HCT116 (cell line): ENCODE data around the gene MKI67. TPM values are rescaled to one million over a fixed set of nuclear protein-coding genes. Genes with fewer than 3 reads are reported as not detected.

Experiments used
- ATAC-seq: fragments of 200-7000 bp; cut with Tn5 transposase; 2 replicates; pipeline ENCODE4 v1.9.1; 2020; ENCODE audit warnings: mild to moderate bottlenecking, moderate library complexity
- BruUV-seq: library from RNA; stranded (reverse); fragments of 400-500 nt; replicated peaks from 2 replicates; lab custom pipeline; 2021; lab: Mats Ljungman, UMichigan
- CTCF ChIA-PET: fragments of 300-600 bp; sonication (Branson Sonifier 250); formaldehyde crosslinking; loops from one replicate; lab custom pipeline; 2021; ENCODE audit warnings: antibody characterized with exemption; lab: Charles Lee
- POLR2A ChIA-PET: fragments of 300-600, 350-600 bp; sonication (Branson Sonifier 250); formaldehyde crosslinking; loops from one replicate; lab custom pipeline; 2021; ENCODE audit warnings: antibody characterized with exemption; lab: Charles Lee
- RAD21 ChIA-PET, 2 experiments: fragments of 300-600 bp; sonication (Branson Sonifier 250); formaldehyde crosslinking; loops; one replicate each; lab custom pipeline; 2023; ENCODE audit warnings: low total read pairs in 2 of 2; ENCODE audit not compliant: uncharacterized antibody in 2 of 2, unreplicated experiment in 2 of 2, low non-redundant PET in 1 of 2; lab: Charles Lee
- DNase-seq: peaks from one replicate; pipeline ENCODE4 v3.0.0-alpha.2; 2010; ENCODE audit warnings: low read depth, low spot score
- H2AFZ ChIP-seq: fragments of 200-600 bp; shearing (Covaris generic), sonication (generic); 2 replicates; pipeline ENCODE4 v1.6.1; 2017; ENCODE audit warnings: low read depth, mixed run types, mixed read lengths, antibody characterized with exemption, low read length; ENCODE audit not compliant: poor library complexity, severe bottlenecking
- H3K27ac ChIP-seq: 2 replicates; pipeline ENCODE4 v1.5.1; 2012; ENCODE audit warnings: low read depth, low read length
- H3K27me3 ChIP-seq: fragments of 200-600 bp; sonication (generic); 2 replicates; pipeline ENCODE4 v1.6.1; 2016; ENCODE audit warnings: mixed run types, low read length, mixed read lengths; ENCODE audit not compliant: insufficient read depth
- H3K36me3 ChIP-seq, 2 experiments: fragments of 200-500 bp in 1 of 2; fragments of 200-600 bp in 1 of 2; sonication (Bioruptor generic) in 1 of 2; sonication (generic) in 1 of 2; 2 replicates each; pipeline versions ENCODE4 v1.5.1 to v1.6.1; 2014 to 2016; ENCODE audit warnings: low read length in 2 of 2, inconsistent platforms in 1 of 2, mixed read lengths in 1 of 2, mixed run types in 1 of 2; ENCODE audit not compliant: insufficient read depth in 2 of 2, control insufficient read depth in 1 of 2
- H3K4me1 ChIP-seq, 2 experiments: fragments of 200-600 bp in 1 of 2; sonication (generic) in 1 of 2; 2 replicates each; pipeline versions ENCODE4 v1.5.1 to v1.6.1; 2012 to 2017; ENCODE audit warnings: low read length in 2 of 2, inconsistent platforms in 1 of 2, mild to moderate bottlenecking in 1 of 2, mixed read lengths in 1 of 2, mixed run types in 1 of 2, moderate library complexity in 1 of 2; ENCODE audit not compliant: insufficient read depth in 2 of 2, control insufficient read depth in 1 of 2
- H3K4me2 ChIP-seq: fragments of 200-600 bp; sonication (generic); 2 replicates; pipeline ENCODE4 v1.6.1; 2017; ENCODE audit warnings: mixed run types, low read length, mixed read lengths
- H3K4me3 ChIP-seq, 2 experiments: fragments of 200-600 bp in 1 of 2; sonication (generic) in 1 of 2; replicated peaks in 1 of 2; 2 replicates each; pipeline ENCODE4 v1.5.1; 2011 to 2016; ENCODE audit warnings: low read length in 2 of 2, control low read depth in 1 of 2, low read depth in 1 of 2, mild to moderate bottlenecking in 1 of 2, mixed read lengths in 1 of 2, mixed run types in 1 of 2
- H3K79me2 ChIP-seq: fragments of 200-600 bp; sonication (generic); 2 replicates; pipeline ENCODE4 v1.6.1; 2017; ENCODE audit warnings: mild to moderate bottlenecking, mixed run types, low read length, moderate library complexity, mixed read lengths; ENCODE audit not compliant: insufficient read depth
- H3K9ac ChIP-seq: fragments of 200-600 bp; sonication (generic); 2 replicates; pipeline ENCODE4 v1.6.1; 2016; ENCODE audit warnings: low read length, mixed read lengths
- H3K9me2 ChIP-seq: fragments of 200-600 bp; sonication (generic), shearing (Covaris generic); 2 replicates; pipeline ENCODE4 v1.6.1; 2017; ENCODE audit warnings: mixed run types, mild to moderate bottlenecking, moderate library complexity; ENCODE audit not compliant: insufficient read depth
- H3K9me3 ChIP-seq, 2 experiments: fragments of 200-500 bp in 1 of 2; fragments of 200-600 bp in 1 of 2; sonication (Bioruptor generic) in 1 of 2; sonication (generic) in 1 of 2; 2 replicates each; pipeline ENCODE4 v1.6.1; 2014 to 2017; ENCODE audit warnings: low read length in 2 of 2, mixed read lengths in 2 of 2, inconsistent platforms in 1 of 2, low read depth in 1 of 2, mild to moderate bottlenecking in 1 of 2, mixed run types in 1 of 2, moderate library complexity in 1 of 2; ENCODE audit not compliant: control insufficient read depth in 1 of 2, insufficient read depth in 1 of 2
- H4K20me1 ChIP-seq: fragments of 200-600 bp; sonication (generic), shearing (Covaris generic); 2 replicates; pipeline ENCODE4 v1.6.1; 2017; ENCODE audit warnings: mixed run types, mild to moderate bottlenecking, moderate library complexity; ENCODE audit not compliant: insufficient read depth
- CTCF ChIP-seq, 3 experiments: fragments of 200-600 bp in 1 of 3; sonication (generic) in 1 of 3; IDR thresholded peaks in 2 of 3; conservative IDR thresholded peaks in 1 of 3; 2 replicates each; pipeline ENCODE4 v1.5.1; 2012 to 2017; ENCODE audit warnings: low read depth in 2 of 3, low read length in 2 of 3, antibody characterized with exemption in 1 of 3, borderline replicate concordance in 1 of 3, control low read depth in 1 of 3, mild to moderate bottlenecking in 1 of 3, mixed read lengths in 1 of 3, mixed run types in 1 of 3, moderate library complexity in 1 of 3; ENCODE audit not compliant: insufficient read depth in 1 of 3
- EGR1 ChIP-seq: IDR thresholded peaks from 2 replicates; pipeline ENCODE4 v1.6.1; 2012; ENCODE audit warnings: low read depth
- ELF1 ChIP-seq: IDR thresholded peaks from 2 replicates; pipeline ENCODE4 v1.6.1; 2012; ENCODE audit warnings: low read depth, borderline replicate concordance
- EZH2phosphoT487 ChIP-seq: fragments of 200-600 bp; IDR thresholded peaks from 2 replicates; pipeline ENCODE4 v1.6.1; 2018; ENCODE audit warnings: antibody characterized with exemption, borderline replicate concordance
- MAX ChIP-seq: IDR thresholded peaks from 2 replicates; pipeline ENCODE4 v1.6.1; 2012
- POLR2A ChIP-seq: IDR thresholded peaks from 2 replicates; pipeline ENCODE4 v1.7.0; 2011; ENCODE audit warnings: borderline replicate concordance; ENCODE audit not compliant: insufficient read depth, insufficient read length; ENCODE audit errors: extremely low read depth
- POLR2AphosphoS5 ChIP-seq: IDR thresholded peaks from 2 replicates; pipeline ENCODE4 v1.6.1; 2011; ENCODE audit warnings: mild to moderate bottlenecking, low read depth, low read length, moderate library complexity
- REST ChIP-seq: IDR thresholded peaks from 2 replicates; pipeline ENCODE4 v1.6.1; 2012; ENCODE audit warnings: low read depth
- SIN3A ChIP-seq: IDR thresholded peaks from 2 replicates; pipeline ENCODE4 v1.6.1; 2012; ENCODE audit warnings: low read depth
- SP1 ChIP-seq: IDR thresholded peaks from 2 replicates; pipeline ENCODE4 v1.6.1; 2012; ENCODE audit warnings: low read depth
- TCF7L2 ChIP-seq: IDR thresholded peaks from 2 replicates; pipeline ENCODE4 v1.7.0; 2011; ENCODE audit warnings: borderline replicate concordance, inconsistent platforms; ENCODE audit not compliant: insufficient read depth, insufficient read length; ENCODE audit errors: extremely low read depth
- YY1 ChIP-seq: IDR thresholded peaks from 2 replicates; pipeline ENCODE4 v1.6.1; 2011; ENCODE audit warnings: low read length, low read depth, moderate library complexity, mild to moderate bottlenecking; ENCODE audit not compliant: insufficient replicate concordance; ENCODE audit errors: extremely low read depth
- ZBTB33 ChIP-seq: IDR thresholded peaks from 2 replicates; pipeline ENCODE4 v1.6.1; 2011; ENCODE audit warnings: mild to moderate bottlenecking, low read length, moderate library complexity; ENCODE audit not compliant: insufficient replicate concordance; ENCODE audit errors: extremely low read depth
- ZFX ChIP-seq: fragments of 450-650 bp; IDR thresholded peaks from 2 replicates; pipeline ENCODE4 v1.6.1; 2017
- ZNF274 ChIP-seq: fragments of 200-500 bp; sonication (Bioruptor generic); IDR thresholded peaks from 2 replicates; pipeline ENCODE4 v1.6.1; 2014; ENCODE audit warnings: mild to moderate bottlenecking, low read depth, low read length, inconsistent platforms
- intact Hi-C: fragments of 100-400 bp; cut with micrococcal nuclease; formaldehyde crosslinking; loops from 2 replicates; pipeline ENCODE4 v1.10.0; 2022
- total RNA-seq: library from RNA; stranded (reverse); gene quantifications from one replicate; pipeline ENCODE4 v1.2.1, GENCODE V29; 2021; ENCODE audit not compliant: unreplicated experiment

The MKI67 gene
- total RNA-seq, 1 experiment from 2014 or later, result 202 TPM

- RAD21 ChIA-PET, result interaction anchor here in 1 of 2 experiments (0.9 kb wide), 1 partner anchor 22 kb away, joined by 3 read pairs; no protein-coding TSS in a partner anchor
These were observed 78.9 kb downstream of the MKI67 start for GRCh38 chr10:128047351-128047750.

More at GRCh38 chr10:128047351-128047750, 78.9 kb downstream of the MKI67 start:
- no peak; the same call in 1 of the 2 replicates for TF ChIP-seq SP1
- TF ChIP-seq POLR2A, result peak; percentile 61
- peak; percentile 48; the same call in 1 of the 2 replicates for TF ChIP-seq SIN3A
- no peak for TF ChIP-seq REST
- TF ChIP-seq ZBTB33, result no peak
- TF ChIP-seq EZH2phosphoT487, result no peak
- peak; percentile 93 for TF ChIP-seq MAX
- TF ChIP-seq POLR2AphosphoS5, result peak; percentile 84
- no peak for TF ChIP-seq ELF1
- no peak for TF ChIP-seq ZNF274
- TF ChIP-seq CTCF (IDR thresholded peaks at IDR 0.05 in 2 of 3, conservative IDR thresholded peaks at IDR 0.05 in 1 of 3; ENCODE audit: borderline replicate concordance in 1 of 3, insufficient read depth in 1 of 3, low read depth in 2 of 3, low read length in 2 of 3), result no peak
- peak; percentile 64 for TF ChIP-seq ZFX
- peak; percentile 28 for TF ChIP-seq TCF7L2
- TF ChIP-seq EGR1, result peak; percentile 60; the same call in 1 of the 2 replicates
- TF ChIP-seq YY1, result peak; percentile 68
- ChIA-PET POLR2A (interaction anchor here (0.7 to 1.6 kb wide), 4 partner anchors 11 to 48 kb away, joined by 3 to 6 read pairs (median 4); no protein-coding TSS in a partner anchor), CTCF (interaction anchor here (1.1 to 3.2 kb wide), 7 partner anchors 9 to 193 kb away, joined by 3 to 35 read pairs (median 4); no protein-coding TSS in a partner anchor)
- H3K27me3 ChIP-seq, result no peaks in the 10 kb centered on the region
- no peaks in the 10 kb centered on the region for H3K79me2 ChIP-seq
- H3K4me3 ChIP-seq, result peak overlapping the region; percentile 43 to 52
- DNase-seq, result peak; percentile 88
- no peaks in the 10 kb centered on the region for H3K9me3 ChIP-seq
- H3K9me2 ChIP-seq, result no peaks in the 10 kb centered on the region
- peak overlapping the region; percentile 57 for H3K9ac ChIP-seq
- H3K4me2 ChIP-seq, result peak overlapping the region; percentile 77
- BruUV-seq, result no TSS peak
- peak; percentile 100 for ATAC-seq
- no peaks in the 10 kb centered on the region for H4K20me1 ChIP-seq
- H2AFZ ChIP-seq, result no peak overlapping the region
- peaks cover 10 to 23% of the 10 kb centered on the region in 2 experiments; a peak in 3 of 4 replicates for H3K4me1 ChIP-seq
- peak overlapping the region; percentile 34; the same call in 1 of the 2 replicates for H3K27ac ChIP-seq
- H3K36me3 ChIP-seq, result no peaks in the 10 kb centered on the region
- intact Hi-C loops, result no loop called here
